ENCODE results near the gene ACSL4.

DNA sequence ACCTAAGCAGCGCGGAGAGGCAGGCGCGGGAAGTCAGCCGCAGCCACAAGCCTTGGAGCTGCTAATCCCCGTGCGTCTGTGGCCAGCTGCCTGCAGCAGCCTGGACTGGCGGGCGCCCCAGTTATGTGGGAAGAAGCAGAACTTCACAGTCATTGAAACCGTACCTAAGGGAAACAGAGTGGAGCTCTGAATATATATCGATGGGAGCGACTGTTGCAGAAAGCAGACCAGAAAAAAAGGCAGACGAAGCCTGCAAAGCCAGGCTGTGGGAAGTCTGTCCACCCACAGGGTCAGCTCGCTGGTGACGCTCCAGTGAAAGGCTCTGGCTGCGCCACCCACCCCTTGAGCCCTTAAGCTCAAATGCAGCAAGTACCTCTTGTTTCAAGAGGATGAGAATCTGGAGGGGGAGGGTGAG is 132.8 kb downstream of the ACSL4 start:
- TF ChIP-seq, protein P1, sequence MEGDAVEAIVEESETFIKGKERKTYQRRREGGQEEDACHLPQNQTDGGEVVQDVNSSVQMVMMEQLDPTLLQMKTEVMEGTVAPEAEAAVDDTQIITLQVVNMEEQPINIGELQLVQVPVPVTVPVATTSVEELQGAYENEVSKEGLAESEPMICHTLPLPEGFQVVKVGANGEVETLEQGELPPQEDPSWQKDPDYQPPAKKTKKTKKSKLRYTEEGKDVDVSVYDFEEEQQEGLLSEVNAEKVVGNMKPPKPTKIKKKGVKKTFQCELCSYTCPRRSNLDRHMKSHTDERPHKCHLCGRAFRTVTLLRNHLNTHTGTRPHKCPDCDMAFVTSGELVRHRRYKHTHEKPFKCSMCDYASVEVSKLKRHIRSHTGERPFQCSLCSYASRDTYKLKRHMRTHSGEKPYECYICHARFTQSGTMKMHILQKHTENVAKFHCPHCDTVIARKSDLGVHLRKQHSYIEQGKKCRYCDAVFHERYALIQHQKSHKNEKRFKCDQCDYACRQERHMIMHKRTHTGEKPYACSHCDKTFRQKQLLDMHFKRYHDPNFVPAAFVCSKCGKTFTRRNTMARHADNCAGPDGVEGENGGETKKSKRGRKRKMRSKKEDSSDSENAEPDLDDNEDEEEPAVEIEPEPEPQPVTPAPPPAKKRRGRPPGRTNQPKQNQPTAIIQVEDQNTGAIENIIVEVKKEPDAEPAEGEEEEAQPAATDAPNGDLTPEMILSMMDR (IDR thresholded peaks at IDR 0.05): no peak
- TF ChIP-seq POLR2AphosphoS5 (IDR thresholded peaks at IDR 0.05; ENCODE audit: low read depth, low read length) (no peak), SIN3A (IDR thresholded peaks at IDR 0.05; ENCODE audit: borderline replicate concordance, insufficient read depth, low read depth, low read length) (no peak)
- TF ChIP-seq, protein P2, sequence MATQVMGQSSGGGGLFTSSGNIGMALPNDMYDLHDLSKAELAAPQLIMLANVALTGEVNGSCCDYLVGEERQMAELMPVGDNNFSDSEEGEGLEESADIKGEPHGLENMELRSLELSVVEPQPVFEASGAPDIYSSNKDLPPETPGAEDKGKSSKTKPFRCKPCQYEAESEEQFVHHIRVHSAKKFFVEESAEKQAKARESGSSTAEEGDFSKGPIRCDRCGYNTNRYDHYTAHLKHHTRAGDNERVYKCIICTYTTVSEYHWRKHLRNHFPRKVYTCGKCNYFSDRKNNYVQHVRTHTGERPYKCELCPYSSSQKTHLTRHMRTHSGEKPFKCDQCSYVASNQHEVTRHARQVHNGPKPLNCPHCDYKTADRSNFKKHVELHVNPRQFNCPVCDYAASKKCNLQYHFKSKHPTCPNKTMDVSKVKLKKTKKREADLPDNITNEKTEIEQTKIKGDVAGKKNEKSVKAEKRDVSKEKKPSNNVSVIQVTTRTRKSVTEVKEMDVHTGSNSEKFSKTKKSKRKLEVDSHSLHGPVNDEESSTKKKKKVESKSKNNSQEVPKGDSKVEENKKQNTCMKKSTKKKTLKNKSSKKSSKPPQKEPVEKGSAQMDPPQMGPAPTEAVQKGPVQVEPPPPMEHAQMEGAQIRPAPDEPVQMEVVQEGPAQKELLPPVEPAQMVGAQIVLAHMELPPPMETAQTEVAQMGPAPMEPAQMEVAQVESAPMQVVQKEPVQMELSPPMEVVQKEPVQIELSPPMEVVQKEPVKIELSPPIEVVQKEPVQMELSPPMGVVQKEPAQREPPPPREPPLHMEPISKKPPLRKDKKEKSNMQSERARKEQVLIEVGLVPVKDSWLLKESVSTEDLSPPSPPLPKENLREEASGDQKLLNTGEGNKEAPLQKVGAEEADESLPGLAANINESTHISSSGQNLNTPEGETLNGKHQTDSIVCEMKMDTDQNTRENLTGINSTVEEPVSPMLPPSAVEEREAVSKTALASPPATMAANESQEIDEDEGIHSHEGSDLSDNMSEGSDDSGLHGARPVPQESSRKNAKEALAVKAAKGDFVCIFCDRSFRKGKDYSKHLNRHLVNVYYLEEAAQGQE (IDR thresholded peaks at IDR 0.05; ENCODE audit: insufficient read depth in 1 of 2, low read depth in 2 of 2, low read length in 1 of 2): no peak

All from Panc1 (cell line).